Smooth muscle cell (in vitro differentiated cells): ENCODE measurements around the gene HDGF. TPM values are rescaled to one million over a fixed set of nuclear protein-coding genes. Genes with fewer than 3 reads are reported as not detected.
A peak's percentile ranks its signal among the peaks of the same experiment; 100 is the strongest.

Experiments used
- DNase-seq: peaks from one replicate; lab custom pipeline; 2025; ENCODE audit not compliant: unreplicated experiment; lab: John Stamatoyannopoulos, UW
- H2AFZ ChIP-seq: fragments of 200-600 bp; sonication (generic); 2 replicates; pipeline ENCODE4 v1.6.0; 2016; ENCODE audit warnings: antibody characterized with exemption, low read depth, mild to moderate bottlenecking
- H3F3A ChIP-seq: fragments of 200-600 bp; sonication (generic); 2 replicates; pipeline ENCODE4 v1.6.0; 2017; ENCODE audit warnings: antibody characterized with exemption, low read depth
- H3K27ac ChIP-seq: fragments of 200-600 bp; sonication (generic); 2 replicates; pipeline ENCODE4 v1.5.1; 2016; ENCODE audit warnings: low read depth, mild to moderate bottlenecking
- H3K27me3 ChIP-seq: fragments of 200-600 bp; sonication (generic); 2 replicates; pipeline ENCODE4 v1.6.1; 2016; ENCODE audit warnings: low read depth, mild to moderate bottlenecking
- H3K36me3 ChIP-seq: fragments of 200-600 bp; sonication (generic); 2 replicates; pipeline ENCODE4 v1.5.1; 2016; ENCODE audit warnings: low read depth
- H3K4me1 ChIP-seq: fragments of 200-600 bp; sonication (generic); 2 replicates; pipeline ENCODE4 v1.5.1; 2016; ENCODE audit warnings: low read depth
- H3K4me2 ChIP-seq: fragments of 200-600 bp; sonication (generic); 2 replicates; pipeline ENCODE4 v1.6.0; 2016; ENCODE audit warnings: mild to moderate bottlenecking
- H3K4me3 ChIP-seq: fragments of 200-600 bp; sonication (generic); 2 replicates; pipeline ENCODE4 v1.5.1; 2016; ENCODE audit warnings: mild to moderate bottlenecking
- H3K79me2 ChIP-seq: fragments of 200-600 bp; sonication (generic); 2 replicates; pipeline ENCODE4 v1.6.0; 2016; ENCODE audit warnings: low read depth, mild to moderate bottlenecking
- H3K9ac ChIP-seq: fragments of 200-600 bp; sonication (generic); 2 replicates; pipeline ENCODE4 v1.6.0; 2016; ENCODE audit warnings: low read depth
- H3K9me3 ChIP-seq: fragments of 200-600 bp; sonication (generic); replicated peaks from 2 replicates; pipeline ENCODE4 v1.5.1; 2016; ENCODE audit warnings: low read depth
- H4K20me1 ChIP-seq: fragments of 200-600 bp; sonication (generic); 2 replicates; pipeline ENCODE4 v1.6.0; 2016; ENCODE audit warnings: low read depth
- WGBS: methylation state at CpG from one replicate; pipeline ENCODE4 v1.1.7; 2016; ENCODE audit warnings: low lambda C conversion rate; 5-methylcytosine and 5-hydroxymethylcytosine counted together
- polyA plus RNA-seq: library from polyadenylated mRNA; unstranded; fragments of >200 nt; fragmentation: Nextera tagmentation; extraction: Ambion mirVana; gene quantifications from 2 replicates; pipeline ENCODE4 v1.2.1, GENCODE V29; 2016
- total RNA-seq: library from RNA; depleted of rRNA; stranded (reverse); fragments of >200 nt; gene quantifications from 2 replicates; pipeline ENCODE4 v1.2.3, GENCODE V29; 2014
- TF ChIP-seq, protein P1 (sequence below): fragments of 200-600 bp; sonication (generic); IDR thresholded peaks from 2 replicates; pipeline ENCODE4 v1.5.1; 2017; ENCODE audit warnings: borderline replicate concordance, mild to moderate bottlenecking, antibody characterized with exemption; ENCODE audit not compliant: insufficient read depth, poor library complexity, severe bottlenecking

The HDGF gene
- total and polyA plus RNA-seq, 2 experiments from 2014 or later: 88.4 to 109 TPM

DNA sequence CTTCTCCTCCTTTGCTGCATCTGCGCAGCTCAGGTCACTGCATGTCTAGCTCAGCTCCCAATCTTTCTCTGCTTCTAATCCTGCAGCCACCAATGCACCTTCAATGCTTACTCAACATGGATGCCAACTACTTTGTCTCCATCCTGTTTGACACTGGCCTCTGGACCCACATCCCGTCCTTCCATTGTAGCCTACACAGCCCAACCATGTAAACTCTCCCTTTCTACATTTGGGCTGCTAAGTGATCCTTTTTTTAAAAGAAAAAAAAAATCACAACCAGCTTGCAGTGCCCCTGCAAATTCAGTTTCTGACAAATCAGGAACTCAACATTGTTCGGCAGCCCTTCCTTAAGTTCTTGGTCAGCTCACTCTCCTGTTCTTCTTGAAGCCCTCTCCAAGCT lies 36.6 kb downstream of the HDGF start:
- no peak for DNase-seq
- 93% methylated on average over 3 of the region's 3 CpGs for WGBS

DNA sequence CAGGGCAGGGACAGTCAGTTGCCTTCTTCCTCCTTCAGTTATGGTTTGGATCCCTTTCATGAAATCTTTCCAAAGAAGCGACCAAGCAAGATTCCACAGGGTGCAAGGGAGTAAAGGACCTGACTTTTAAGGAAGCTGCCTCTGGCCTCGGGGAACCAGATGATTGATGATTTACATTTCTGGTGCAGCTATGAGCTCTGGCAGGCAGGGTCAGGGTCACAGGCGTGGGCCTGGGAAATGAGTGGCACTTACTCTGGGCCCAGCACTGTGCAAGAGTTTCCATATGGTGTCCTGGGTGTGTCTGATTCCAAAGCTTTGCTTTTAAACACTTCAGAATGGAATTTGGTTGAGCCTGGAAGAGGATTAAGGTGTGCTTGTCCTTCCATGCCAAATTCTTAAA lies 38.8 kb downstream of the HDGF start:
- H3K9ac ChIP-seq: no peak overlapping the region
- H3F3A ChIP-seq: peaks cover 16% of the 10 kb centered on the region
- TF ChIP-seq, protein P1, sequence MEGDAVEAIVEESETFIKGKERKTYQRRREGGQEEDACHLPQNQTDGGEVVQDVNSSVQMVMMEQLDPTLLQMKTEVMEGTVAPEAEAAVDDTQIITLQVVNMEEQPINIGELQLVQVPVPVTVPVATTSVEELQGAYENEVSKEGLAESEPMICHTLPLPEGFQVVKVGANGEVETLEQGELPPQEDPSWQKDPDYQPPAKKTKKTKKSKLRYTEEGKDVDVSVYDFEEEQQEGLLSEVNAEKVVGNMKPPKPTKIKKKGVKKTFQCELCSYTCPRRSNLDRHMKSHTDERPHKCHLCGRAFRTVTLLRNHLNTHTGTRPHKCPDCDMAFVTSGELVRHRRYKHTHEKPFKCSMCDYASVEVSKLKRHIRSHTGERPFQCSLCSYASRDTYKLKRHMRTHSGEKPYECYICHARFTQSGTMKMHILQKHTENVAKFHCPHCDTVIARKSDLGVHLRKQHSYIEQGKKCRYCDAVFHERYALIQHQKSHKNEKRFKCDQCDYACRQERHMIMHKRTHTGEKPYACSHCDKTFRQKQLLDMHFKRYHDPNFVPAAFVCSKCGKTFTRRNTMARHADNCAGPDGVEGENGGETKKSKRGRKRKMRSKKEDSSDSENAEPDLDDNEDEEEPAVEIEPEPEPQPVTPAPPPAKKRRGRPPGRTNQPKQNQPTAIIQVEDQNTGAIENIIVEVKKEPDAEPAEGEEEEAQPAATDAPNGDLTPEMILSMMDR: no peak
- no peak for DNase-seq
- no peak overlapping the region for H2AFZ ChIP-seq
- peak overlapping the region; percentile 7 for H3K27ac ChIP-seq
- no peak overlapping the region for H3K4me3 ChIP-seq
- H3K27me3 ChIP-seq: no peaks in the 10 kb centered on the region
- no peaks in the 10 kb centered on the region for H4K20me1 ChIP-seq
- no peaks in the 10 kb centered on the region for H3K9me3 ChIP-seq
- 59% methylated on average over 3 of the region's 3 CpGs for WGBS
- H3K4me1 ChIP-seq: peaks cover 39% of the 10 kb centered on the region
- H3K36me3 ChIP-seq: no peaks in the 10 kb centered on the region
- no peaks in the 10 kb centered on the region for H3K79me2 ChIP-seq
- no peak overlapping the region for H3K4me2 ChIP-seq

More for the DNA sequence above, 36.6 kb downstream of the HDGF start:
- Histone ChIP-seq H3K79me2 (no peaks in the 10 kb centered on the region), H3F3A (peaks cover 5% of the 10 kb centered on the region), H3K4me3 (no peak overlapping the region), H3K27me3 (no peaks in the 10 kb centered on the region), H3K4me2 (no peak overlapping the region), H3K4me1 (peaks cover 17% of the 10 kb centered on the region), H3K27ac (no peak overlapping the region), H3K9me3 (no peaks in the 10 kb centered on the region), H3K36me3 (no peaks in the 10 kb centered on the region), H4K20me1 (no peaks in the 10 kb centered on the region), H2AFZ (no peak overlapping the region), H3K9ac (no peak overlapping the region)
- TF ChIP-seq, protein P1: no peak

DNA sequence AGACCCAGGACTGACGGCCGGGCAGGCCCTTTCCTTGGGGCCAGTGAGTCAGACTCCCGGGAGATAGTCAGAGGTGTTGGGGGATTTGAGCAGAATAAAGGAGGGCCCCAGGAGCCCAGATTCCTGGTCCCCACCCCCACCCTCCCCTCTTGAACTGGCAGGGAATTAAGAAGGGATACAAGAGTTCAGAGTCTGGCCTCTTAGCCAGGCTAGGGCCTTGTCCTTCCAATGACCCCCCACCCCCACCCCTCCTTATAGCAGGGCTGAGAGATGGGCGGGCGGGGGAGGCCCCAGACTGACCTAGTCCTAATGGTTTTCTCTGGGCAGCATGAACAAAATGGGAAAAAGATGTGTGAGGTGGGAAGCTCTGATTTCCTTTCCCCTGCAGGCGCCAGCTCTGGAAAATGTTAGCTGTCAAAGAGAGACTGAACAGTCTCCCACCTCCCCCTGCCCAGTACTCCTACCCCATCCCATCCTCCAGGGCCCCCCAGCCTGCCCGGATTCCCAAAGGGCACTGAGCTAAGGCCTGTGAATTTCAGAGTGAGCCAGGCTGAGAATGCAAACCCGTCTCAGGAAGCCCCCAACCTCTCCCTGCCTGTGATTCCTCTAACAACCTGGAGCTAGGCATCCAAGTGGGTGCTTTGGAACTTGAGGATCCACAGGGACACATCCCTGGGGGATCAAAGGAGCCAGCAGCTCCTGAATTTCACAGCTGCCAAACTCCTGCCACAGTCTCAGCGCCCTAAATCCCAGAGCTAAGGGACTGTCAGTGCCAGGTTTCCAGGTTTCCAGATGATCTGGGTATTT lies 40.3 kb downstream of the HDGF start:
- H3K4me1 ChIP-seq: peaks cover 46% of the 10 kb centered on the region
- no peak overlapping the region for H3K4me3 ChIP-seq
- peaks cover 16% of the 10 kb centered on the region for H3F3A ChIP-seq
- H2AFZ ChIP-seq: no peak overlapping the region
- no peak for DNase-seq
- TF ChIP-seq, protein P1: no peak
- peak overlapping the region; percentile 53 for H3K4me2 ChIP-seq
- H3K9me3 ChIP-seq: no peaks in the 10 kb centered on the region
- no peaks in the 10 kb centered on the region for H3K79me2 ChIP-seq
- no peaks in the 10 kb centered on the region for H3K27me3 ChIP-seq
- 18% methylated on average over 9 of the region's 9 CpGs for WGBS
- H3K27ac ChIP-seq: no peak overlapping the region
- H4K20me1 ChIP-seq: no peaks in the 10 kb centered on the region
- no peak overlapping the region for H3K9ac ChIP-seq
- H3K36me3 ChIP-seq: no peaks in the 10 kb centered on the region
